Measurements from ENCODE around the gene S100A3. TPM values are rescaled to one million over a fixed set of nuclear protein-coding genes. Genes with fewer than 3 reads are reported as not detected.

The S100A3 gene
- polyA plus RNA-seq, 1 of the 3 experiments (the other 2 are of a cell fraction), result 11.8 TPM

- no peak for TF ChIP-seq TCF12 (IDR thresholded peaks at IDR 0.05)
These were observed 21.8 kb upstream of the S100A3 start (continued) for GRCh38 chr1:153570874-153571273.

GRCh38 chr1:153569465-153569864 is 20.4 kb upstream of the S100A3 start:
- no peaks in the 10 kb centered on the region for H3K9me2 ChIP-seq
- WGBS (ENCODE audit: low lambda C conversion rate), result 83% methylated on average over 8 of the region's 8 CpGs
- no peak overlapping the region for H2AFZ ChIP-seq (ENCODE audit: low read depth)
- H3K79me2 ChIP-seq (ENCODE audit: insufficient read depth), result peaks cover 11% of the 10 kb centered on the region
- ChIA-PET CTCF (interaction anchor here (1.0 to 7.4 kb wide), 13 partner anchors 8 to 76 kb away, joined by 3 to 283 read pairs (median 20); partner anchors contain the start of genes S100A14, S100A3, S100A4 and S100A6), POLR2A (no interaction called here)
- no peak overlapping the region for H3K4me3 ChIP-seq (ENCODE audit: low read depth in 2 of 2, low read length in 1 of 2)
- no peaks in the 10 kb centered on the region for H3K9me3 ChIP-seq
- H3K4me1 ChIP-seq (ENCODE audit: control insufficient read depth in 1 of 2, insufficient read depth in 2 of 2, low read depth in 1 of 2, low read length in 1 of 2), result peaks cover 33 to 42% of the 10 kb centered on the region in 2 experiments
- H3K27ac ChIP-seq (ENCODE audit: low read depth in 2 of 2, low read length in 1 of 2), result no peak overlapping the region
- no peak overlapping the region for H3K4me2 ChIP-seq
- H3K36me3 ChIP-seq (replicated peaks in 1 of 2; ENCODE audit: control insufficient read depth in 1 of 2, insufficient read depth in 2 of 2, low read length in 1 of 2), result no peaks in the 10 kb centered on the region
- no peaks in the 10 kb centered on the region for H3K27me3 ChIP-seq (ENCODE audit: insufficient read depth)
- H3K9ac ChIP-seq, result no peak overlapping the region
- no peaks in the 10 kb centered on the region for H4K20me1 ChIP-seq (ENCODE audit: insufficient read depth)
- H3F3A ChIP-seq (replicated peaks; ENCODE audit: insufficient read depth), result peaks cover 26% of the 10 kb centered on the region
- no peak for DNase-seq
- TF ChIP-seq FOXJ3 (CRISPR knock-in tag; IDR thresholded peaks at IDR 0.05), result no peak
- no peak for TF ChIP-seq TEAD4 (IDR thresholded peaks at IDR 0.05; ENCODE audit: borderline replicate concordance, insufficient read depth)
- TF ChIP-seq SMC3 (IDR thresholded peaks at IDR 0.05; ENCODE audit: low read depth, low read length), result no peak
- TF ChIP-seq IRF3 (IDR thresholded peaks at IDR 0.05; ENCODE audit: low read depth, low read length), result no peak
- TF ChIP-seq RFX5 (IDR thresholded peaks at IDR 0.05; ENCODE audit: low read length), result no peak
- TF ChIP-seq TAF1 (IDR thresholded peaks at IDR 0.05; ENCODE audit: borderline replicate concordance, low read depth, low read length), result no peak
- TF ChIP-seq CTCF (IDR thresholded peaks at IDR 0.05), result no peak
- no peak for TF ChIP-seq FOSL2 (IDR thresholded peaks at IDR 0.05; ENCODE audit: borderline replicate concordance, low read depth)
- TF ChIP-seq NRF1 (IDR thresholded peaks at IDR 0.05; ENCODE audit: low read depth, low read length), result no peak
- TF ChIP-seq GATA2 (CRISPR knock-in tag; IDR thresholded peaks at IDR 0.05), result no peak
- no peak for TF ChIP-seq EP300 (IDR thresholded peaks at IDR 0.05; ENCODE audit: borderline replicate concordance in 1 of 2, low read depth in 1 of 2, low read length in 1 of 2)
- TF ChIP-seq MAX (IDR thresholded peaks at IDR 0.05; ENCODE audit: low read depth), result no peak
- TF ChIP-seq RCOR1 (IDR thresholded peaks at IDR 0.05; ENCODE audit: low read length), result no peak
- TF ChIP-seq YY1 (IDR thresholded peaks at IDR 0.05; ENCODE audit: low read depth), result no peak
- TF ChIP-seq JUND (IDR thresholded peaks at IDR 0.05), result no peak
- no peak for TF ChIP-seq GABPA (IDR thresholded peaks at IDR 0.05; ENCODE audit: low read depth)
- TF ChIP-seq REST (IDR thresholded peaks at IDR 0.05; ENCODE audit: low read depth, low read length), result no peak
- TF ChIP-seq RXRA (IDR thresholded peaks at IDR 0.05; ENCODE audit: borderline replicate concordance, low read depth), result no peak
